Measurements from ENCODE around the gene TGM6. TPM values are rescaled to one million over a fixed set of nuclear protein-coding genes. Genes with fewer than 3 reads are reported as not detected.

Gene TGM6
- total RNA-seq, 1 donor from 2014 or later, result not detected

GRCh38 chr20:2397091-2397490 lies 16.4 kb downstream of the TGM6 start:
- Histone ChIP-seq H3K27ac (replicated peaks) (no peak overlapping the region), H3K4me3 (no peak overlapping the region), H3K36me3 (no peaks in the 10 kb centered on the region), H3K4me1 (no peaks in the 10 kb centered on the region), H3K9me3 (replicated peaks) (peaks cover 7% of the 10 kb centered on the region), H3K27me3 (ENCODE audit: low read depth) (peaks cover 38% of the 10 kb centered on the region)
- DNase-seq, result no peak
- TF ChIP-seq CTCF (IDR thresholded peaks at IDR 0.05; ENCODE audit: borderline replicate concordance), result no peak
- intact Hi-C loops (cut with micrococcal nuclease), result no loop called here

GRCh38 chr20:2397595-2398145 lies 17.0 kb downstream of the TGM6 start:
- no peak overlapping the region for H3K27ac ChIP-seq (replicated peaks)
- TF ChIP-seq CTCF (IDR thresholded peaks at IDR 0.05; ENCODE audit: borderline replicate concordance), result no peak
- H3K36me3 ChIP-seq, result no peaks in the 10 kb centered on the region
- no peak for DNase-seq
- intact Hi-C loops (cut with micrococcal nuclease), result no loop called here
- no peak overlapping the region for H3K4me3 ChIP-seq
- H3K9me3 ChIP-seq (replicated peaks), result peaks cover 7% of the 10 kb centered on the region
- H3K4me1 ChIP-seq, result no peaks in the 10 kb centered on the region
- H3K27me3 ChIP-seq (ENCODE audit: low read depth), result peaks cover 38% of the 10 kb centered on the region

- H3K4me1 ChIP-seq, result no peaks in the 10 kb centered on the region
- H3K9me3 ChIP-seq (replicated peaks), result peaks cover 7% of the 10 kb centered on the region
- H3K27ac ChIP-seq (replicated peaks), result no peak overlapping the region
- H3K36me3 ChIP-seq, result no peaks in the 10 kb centered on the region
- H3K27me3 ChIP-seq (ENCODE audit: low read depth), result peaks cover 38% of the 10 kb centered on the region
- intact Hi-C loops (cut with micrococcal nuclease), result no loop called here
- H3K4me3 ChIP-seq, result no peak overlapping the region
- no peak for TF ChIP-seq CTCF (IDR thresholded peaks at IDR 0.05; ENCODE audit: borderline replicate concordance)
- no peak for DNase-seq
Measured at GRCh38 chr20:2398449-2398848, 17.7 kb downstream of the TGM6 start.

GRCh38 chr20:2399390-2399789 lies 18.7 kb downstream of the TGM6 start:
- no peak overlapping the region for H3K27ac ChIP-seq (replicated peaks)
- intact Hi-C loops (cut with micrococcal nuclease), result no loop called here
- H3K4me1 ChIP-seq, result no peaks in the 10 kb centered on the region
- H3K27me3 ChIP-seq (ENCODE audit: low read depth), result peaks cover 35% of the 10 kb centered on the region
- H3K36me3 ChIP-seq, result no peaks in the 10 kb centered on the region
- DNase-seq, result no peak
- no peak for TF ChIP-seq CTCF (IDR thresholded peaks at IDR 0.05; ENCODE audit: borderline replicate concordance)
- H3K9me3 ChIP-seq (replicated peaks), result peaks cover 10% of the 10 kb centered on the region
- no peak overlapping the region for H3K4me3 ChIP-seq

GRCh38 chr20:2400290-2400689 lies 19.6 kb downstream of the TGM6 start:
- Histone ChIP-seq H3K4me1 (no peaks in the 10 kb centered on the region), H3K4me3 (no peak overlapping the region), H3K9me3 (replicated peaks) (peaks cover 19% of the 10 kb centered on the region), H3K27ac (replicated peaks) (no peak overlapping the region), H3K27me3 (ENCODE audit: low read depth) (peaks cover 36% of the 10 kb centered on the region), H3K36me3 (no peaks in the 10 kb centered on the region)
- no peak for DNase-seq
- intact Hi-C loops (cut with micrococcal nuclease), result no loop called here
- no peak for TF ChIP-seq CTCF (IDR thresholded peaks at IDR 0.05; ENCODE audit: borderline replicate concordance)
